ENCODE measurements around the gene PLEKHG4B.

GRCh38 chr5:121432-121831 lies 29.5 kb downstream of the PLEKHG4B start:
- TF ChIP-seq, protein P1, sequence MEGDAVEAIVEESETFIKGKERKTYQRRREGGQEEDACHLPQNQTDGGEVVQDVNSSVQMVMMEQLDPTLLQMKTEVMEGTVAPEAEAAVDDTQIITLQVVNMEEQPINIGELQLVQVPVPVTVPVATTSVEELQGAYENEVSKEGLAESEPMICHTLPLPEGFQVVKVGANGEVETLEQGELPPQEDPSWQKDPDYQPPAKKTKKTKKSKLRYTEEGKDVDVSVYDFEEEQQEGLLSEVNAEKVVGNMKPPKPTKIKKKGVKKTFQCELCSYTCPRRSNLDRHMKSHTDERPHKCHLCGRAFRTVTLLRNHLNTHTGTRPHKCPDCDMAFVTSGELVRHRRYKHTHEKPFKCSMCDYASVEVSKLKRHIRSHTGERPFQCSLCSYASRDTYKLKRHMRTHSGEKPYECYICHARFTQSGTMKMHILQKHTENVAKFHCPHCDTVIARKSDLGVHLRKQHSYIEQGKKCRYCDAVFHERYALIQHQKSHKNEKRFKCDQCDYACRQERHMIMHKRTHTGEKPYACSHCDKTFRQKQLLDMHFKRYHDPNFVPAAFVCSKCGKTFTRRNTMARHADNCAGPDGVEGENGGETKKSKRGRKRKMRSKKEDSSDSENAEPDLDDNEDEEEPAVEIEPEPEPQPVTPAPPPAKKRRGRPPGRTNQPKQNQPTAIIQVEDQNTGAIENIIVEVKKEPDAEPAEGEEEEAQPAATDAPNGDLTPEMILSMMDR (conservative IDR thresholded peaks at IDR 0.05; ENCODE audit: low read depth, low read length), result no peak
- no peak for TF ChIP-seq EZH2phosphoT487 (IDR thresholded peaks at IDR 0.05; ENCODE audit: borderline replicate concordance, low read length)
